ENCODE results near the gene OLFML2A.
"Not testable (repeated sequence)": the region's sequence is repeated elsewhere in the genome, so short reads cannot be mapped to it uniquely, and the experiment has no call there.

OLFML2A gene

GRCh38 chr9:124776954-124777648 is at the start of gene OLFML2A:
TSS of gene OLFML2A (plus strand) at chr9:124777133. CDS start at chr9:124777271, 138 bp downstream.
- Histone ChIP-seq H3K9me2 (replicated peaks; ENCODE audit: low read depth, low read length) (no peaks in the 10 kb centered on the region), H3K4me1 (ENCODE audit: insufficient read depth, low read length, poor library complexity, severe bottlenecking) (no peaks in the 10 kb centered on the region), H2AFZ (ENCODE audit: low read length) (no peak within 1 kb of the TSS), H3K9ac (ENCODE audit: low read depth, low read length, poor library complexity, severe bottlenecking) (no peak within 1 kb of the TSS), H4K20me1 (ENCODE audit: insufficient read depth, low read length, poor library complexity, severe bottlenecking) (no peaks in the 10 kb centered on the region), H3K9me3 (ENCODE audit: insufficient read depth, low read depth, low read length) (no peaks in the 10 kb centered on the region), H3K79me2 (ENCODE audit: insufficient read depth, low read length) (no peaks in the 10 kb centered on the region), H3K36me3 (ENCODE audit: insufficient read depth, low read length) (no peaks in the 10 kb centered on the region), H3K4me3 (ENCODE audit: low read length, poor library complexity, severe bottlenecking) (no peak within 1 kb of the TSS), H3F3A (ENCODE audit: low read depth) (0 out of 2 replicates have a peak, but pooled peaks cover 3% of the 10 kb centered on the region), H3K4me2 (ENCODE audit: low read depth, low read length, poor library complexity, severe bottlenecking) (no peak within 1 kb of the TSS), H3K27me3 (ENCODE audit: insufficient read depth, low read length, poor library complexity, severe bottlenecking) (no peaks in the 10 kb centered on the region)
- no peak for TF ChIP-seq EZH2phosphoT487 (IDR thresholded peaks at IDR 0.05; ENCODE audit: borderline replicate concordance)
- no peak for TF ChIP-seq CTCF (conservative IDR thresholded peaks at IDR 0.05; ENCODE audit: low read length)

- Histone ChIP-seq H4K20me1 (ENCODE audit: insufficient read depth, low read length, poor library complexity, severe bottlenecking) (no peaks in the 10 kb centered on the region), H3K27me3 (ENCODE audit: insufficient read depth, low read length, poor library complexity, severe bottlenecking) (no peaks in the 10 kb centered on the region), H3K4me3 (ENCODE audit: low read length, poor library complexity, severe bottlenecking) (no peak overlapping the region), H3K4me2 (ENCODE audit: low read depth, low read length, poor library complexity, severe bottlenecking) (no peak overlapping the region), H3K79me2 (ENCODE audit: insufficient read depth, low read length) (no peaks in the 10 kb centered on the region), H3F3A (ENCODE audit: low read depth) (no peaks in the 10 kb centered on the region), H3K4me1 (ENCODE audit: insufficient read depth, low read length, poor library complexity, severe bottlenecking) (no peaks in the 10 kb centered on the region), H3K9me2 (replicated peaks; ENCODE audit: low read depth, low read length) (no peaks in the 10 kb centered on the region), H3K36me3 (ENCODE audit: insufficient read depth, low read length) (no peaks in the 10 kb centered on the region), H2AFZ (ENCODE audit: low read length) (no peak overlapping the region), H3K9ac (ENCODE audit: low read depth, low read length, poor library complexity, severe bottlenecking) (no peak overlapping the region), H3K9me3 (ENCODE audit: insufficient read depth, low read depth, low read length) (no peaks in the 10 kb centered on the region)
- no peak for TF ChIP-seq CTCF (conservative IDR thresholded peaks at IDR 0.05; ENCODE audit: low read length)
- no peak for TF ChIP-seq EZH2phosphoT487 (IDR thresholded peaks at IDR 0.05; ENCODE audit: borderline replicate concordance)
Observed at GRCh38 chr9:124730772-124731171, 46.2 kb upstream of the OLFML2A start.

- H3K79me2 ChIP-seq (ENCODE audit: insufficient read depth, low read length): no peaks in the 10 kb centered on the region; the same call in 1 of the 2 replicates
- H3F3A ChIP-seq (ENCODE audit: low read depth): no peaks in the 10 kb centered on the region
- TF ChIP-seq EZH2phosphoT487 (IDR thresholded peaks at IDR 0.05; ENCODE audit: borderline replicate concordance): no peak
- no peak for TF ChIP-seq CTCF (conservative IDR thresholded peaks at IDR 0.05; ENCODE audit: low read length)
- H4K20me1 ChIP-seq (ENCODE audit: insufficient read depth, low read length, poor library complexity, severe bottlenecking): no peaks in the 10 kb centered on the region
- H3K9me3 ChIP-seq (ENCODE audit: insufficient read depth, low read depth, low read length): no peaks in the 10 kb centered on the region
- H3K9me2 ChIP-seq (replicated peaks; ENCODE audit: low read depth, low read length): no peaks in the 10 kb centered on the region
- H3K36me3 ChIP-seq (ENCODE audit: insufficient read depth, low read length): no peaks in the 10 kb centered on the region
- H3K4me1 ChIP-seq (ENCODE audit: insufficient read depth, low read length, poor library complexity, severe bottlenecking): peaks cover 9% of the 10 kb centered on the region
- H3K9ac ChIP-seq (ENCODE audit: low read depth, low read length, poor library complexity, severe bottlenecking): no peak overlapping the region
- no peak overlapping the region for H3K4me3 ChIP-seq (ENCODE audit: low read length, poor library complexity, severe bottlenecking)
- H3K4me2 ChIP-seq (ENCODE audit: low read depth, low read length, poor library complexity, severe bottlenecking): no peak overlapping the region
- no peaks in the 10 kb centered on the region for H3K27me3 ChIP-seq (ENCODE audit: insufficient read depth, low read length, poor library complexity, severe bottlenecking)
- H2AFZ ChIP-seq (ENCODE audit: low read length): no peak overlapping the region
Observed at GRCh38 chr9:124733964-124734740, 42.8 kb upstream of the OLFML2A start.

- H3K9me3 ChIP-seq (ENCODE audit: insufficient read depth, low read depth, low read length); H3K9ac ChIP-seq (ENCODE audit: low read depth, low read length, poor library complexity, severe bottlenecking); H3K27me3 ChIP-seq (ENCODE audit: insufficient read depth, low read length, poor library complexity, severe bottlenecking); H3K4me2 ChIP-seq (ENCODE audit: low read depth, low read length, poor library complexity, severe bottlenecking); H3K36me3 ChIP-seq (ENCODE audit: insufficient read depth, low read length); H3F3A ChIP-seq (ENCODE audit: low read depth); H2AFZ ChIP-seq (ENCODE audit: low read length); H3K9me2 ChIP-seq (replicated peaks; ENCODE audit: low read depth, low read length); H3K4me3 ChIP-seq (ENCODE audit: low read length, poor library complexity, severe bottlenecking); H4K20me1 ChIP-seq (ENCODE audit: insufficient read depth, low read length, poor library complexity, severe bottlenecking); H3K4me1 ChIP-seq (ENCODE audit: insufficient read depth, low read length, poor library complexity, severe bottlenecking); H3K79me2 ChIP-seq (ENCODE audit: insufficient read depth, low read length): not testable (repeated sequence)
Observed at GRCh38 chr9:124734741-124735083, 42.2 kb upstream of the OLFML2A start.
